GM10266 (cell line): Measurements from ENCODE around the gene C2orf92.

ENCODE experiments used
- DNase-seq: peaks from one replicate; pipeline ENCODE4 v3.0.0; 2012; ENCODE audit errors: extremely low spot score
- CTCF ChIP-seq: IDR thresholded peaks from 2 replicates; pipeline ENCODE4 v1.5.1; 2012; ENCODE audit warnings: mild to moderate bottlenecking, low read depth; ENCODE audit not compliant: control insufficient read depth, insufficient read depth; ENCODE audit errors: missing control alignments

C2orf92 gene

GRCh38 chr2:97718051-97718882, 48.8 kb downstream of the C2orf92 start:
- no peak for TF ChIP-seq CTCF
- DNase-seq = peak; percentile 66

- no peak for DNase-seq
Measured at GRCh38 chr2:97718942-97719341, 49.4 kb downstream of the C2orf92 start.

GRCh38 chr2:97719362-97720155, 50.0 kb downstream of the C2orf92 start:
- DNase-seq = no peak
- no peak for TF ChIP-seq CTCF

More at GRCh38 chr2:97718942-97719341, 49.4 kb downstream of the C2orf92 start:
- TF ChIP-seq CTCF = no peak

- TF ChIP-seq CTCF = no peak
- DNase-seq = no peak
Measured at GRCh38 chr2:97720746-97721145, 51.2 kb downstream of the C2orf92 start.

- TF ChIP-seq CTCF = no peak
Measured at GRCh38 chr2:97722227-97722626, 52.7 kb downstream of the C2orf92 start.

GRCh38 chr2:97723156-97724072, 53.9 kb downstream of the C2orf92 start:
- no peak for DNase-seq
- TF ChIP-seq CTCF = no peak

More at GRCh38 chr2:97722227-97722626, 52.7 kb downstream of the C2orf92 start:
- DNase-seq = no peak
